CD14-positive monocyte (primary cell): ENCODE measurements around the gene UTP14C. TPM values are rescaled to one million over a fixed set of nuclear protein-coding genes. Genes with fewer than 3 reads are reported as not detected.

ENCODE experiments used
- DNase-seq, 3 donors: peaks; one replicate each; pipeline ENCODE4 v3.0.0-alpha.2; 2011 to 2022
- H2AFZ ChIP-seq: 2 replicates; pipeline ENCODE4 v1.6.0; 2012; ENCODE audit warnings: mild to moderate bottlenecking, low read depth, low read length, inconsistent platforms; ENCODE audit not compliant: insufficient read depth, poor library complexity, severe bottlenecking
- H3K27ac ChIP-seq, 2 donors: 1 replicate in 1 of 2; 2 replicates in 1 of 2; pipeline ENCODE4 v1.5.1; 2012 to 2013; ENCODE audit warnings: low read length in 2 of 2, control low read depth in 1 of 2, inconsistent platforms in 1 of 2, low read depth in 1 of 2, mild to moderate bottlenecking in 1 of 2
- H3K27me3 ChIP-seq, 2 donors: one replicate each; pipeline versions ENCODE4 v1.6.0 to v1.6.1; 2011 to 2013; ENCODE audit warnings: low read length in 2 of 2; ENCODE audit not compliant: control insufficient read depth in 2 of 2, insufficient read depth in 2 of 2
- H3K36me3 ChIP-seq, 2 donors: replicated peaks in 1 of 2; 1 replicate in 1 of 2; 2 replicates in 1 of 2; pipeline versions ENCODE4 v1.5.1 to v1.6.1; 2012 to 2013; ENCODE audit warnings: low read length in 2 of 2, control low read depth in 1 of 2, inconsistent platforms in 1 of 2, mild to moderate bottlenecking in 1 of 2; ENCODE audit not compliant: insufficient read depth in 2 of 2, control insufficient read depth in 1 of 2
- H3K4me1 ChIP-seq, 2 donors: 1 replicate in 1 of 2; 2 replicates in 1 of 2; pipeline versions ENCODE4 v1.5.1 to v1.6.1; 2012 to 2013; ENCODE audit warnings: low read length in 2 of 2, control low read depth in 1 of 2, inconsistent platforms in 1 of 2, mild to moderate bottlenecking in 1 of 2, moderate library complexity in 1 of 2; ENCODE audit not compliant: insufficient read depth in 2 of 2, control insufficient read depth in 1 of 2
- H3K4me2 ChIP-seq: replicated peaks from 2 replicates; pipeline ENCODE3; 2012; ENCODE audit warnings: low read length, moderate library complexity, mild to moderate bottlenecking; ENCODE audit not compliant: poor library complexity, severe bottlenecking; ENCODE audit errors: extremely low read depth
- H3K4me3 ChIP-seq, 3 experiments: fragments of 200-600 bp in 1 of 3; sonication (generic) in 1 of 3; replicated peaks in 1 of 3; 1 replicate in 2 of 3; 2 replicates in 1 of 3; pipeline ENCODE4 v1.5.1; 2011 to 2013; ENCODE audit warnings: low read length in 3 of 3, mild to moderate bottlenecking in 3 of 3, control low read depth in 2 of 3, low read depth in 2 of 3, inconsistent platforms in 1 of 3, moderate library complexity in 1 of 3
- H3K79me2 ChIP-seq: 2 replicates; pipeline ENCODE4 v1.6.0; 2012; ENCODE audit warnings: mild to moderate bottlenecking, control low read depth, inconsistent platforms, low read length, moderate library complexity; ENCODE audit not compliant: insufficient read depth
- H3K9ac ChIP-seq: 2 replicates; pipeline ENCODE4 v1.6.0; 2017; ENCODE audit warnings: low read length, mild to moderate bottlenecking; ENCODE audit not compliant: insufficient read depth, poor library complexity, severe bottlenecking
- H3K9me3 ChIP-seq, 2 donors: replicated peaks in 1 of 2; 1 replicate in 1 of 2; 2 replicates in 1 of 2; pipeline versions ENCODE4 v1.5.1 to v1.6.1; 2012 to 2013; ENCODE audit warnings: low read length in 2 of 2, control low read depth in 1 of 2; ENCODE audit not compliant: control insufficient read depth in 1 of 2, insufficient read depth in 1 of 2
- H4K20me1 ChIP-seq: 2 replicates; pipeline ENCODE4 v1.6.0; 2012; ENCODE audit warnings: mild to moderate bottlenecking, low read length, control low read depth, moderate library complexity; ENCODE audit not compliant: insufficient read depth
- H3K27ac Mint-ChIP-seq, 7 donors: one replicate each; pipeline ENCODE4 v1.8.0; 2020; ENCODE audit warnings: mild to moderate bottlenecking in 7 of 7, mixed read lengths in 7 of 7, moderate library complexity in 6 of 7, inconsistent platforms in 2 of 7
- H3K27me3 Mint-ChIP-seq, 3 donors: one replicate each; pipeline ENCODE4 v1.8.0; 2021 to 2022; ENCODE audit warnings: low read depth in 3 of 3, mild to moderate bottlenecking in 3 of 3, mixed read lengths in 3 of 3, moderate library complexity in 3 of 3, inconsistent platforms in 1 of 3
- H3K36me3 Mint-ChIP-seq, 2 donors: one replicate each; pipeline ENCODE4 v1.8.0; 2020; ENCODE audit warnings: mixed read lengths in 2 of 2, inconsistent platforms in 1 of 2, mild to moderate bottlenecking in 1 of 2
- H3K4me1 Mint-ChIP-seq: one replicate; pipeline ENCODE4 v1.8.0; 2020; ENCODE audit warnings: mild to moderate bottlenecking, mixed read lengths
- H3K4me3 Mint-ChIP-seq, 2 donors: one replicate each; pipeline ENCODE4 v1.8.0; 2020; ENCODE audit warnings: mild to moderate bottlenecking in 2 of 2, mixed read lengths in 2 of 2, moderate library complexity in 1 of 2
- H3K9me3 Mint-ChIP-seq, 7 donors: one replicate each; pipeline ENCODE4 v1.8.0; 2020 to 2022; ENCODE audit warnings: mixed read lengths in 7 of 7, mild to moderate bottlenecking in 6 of 7, moderate library complexity in 6 of 7, inconsistent platforms in 2 of 7
- CTCF ChIP-seq: fragments of 200-600 bp; IDR thresholded peaks from one replicate; pipeline ENCODE4 v1.8.0; 2022; ENCODE audit warnings: antibody characterized with exemption, mild to moderate bottlenecking
- WGBS: methylation state at CpG from one replicate; pipeline ENCODE4 v1.1.5; 2013; ENCODE audit warnings: missing lambda C conversion rate; ENCODE audit not compliant: insufficient coverage; 5-methylcytosine and 5-hydroxymethylcytosine counted together
- intact Hi-C, 2 donors: fragments of 100-400 bp; cut with micrococcal nuclease; formaldehyde crosslinking; loops; one replicate each; pipeline versions ENCODE4 v1.15.0 to v1.15.1; 2023
- polyA plus RNA-seq, 3 donors: library from polyadenylated mRNA; depleted of rRNA in 1 of 3; unstranded in 2 of 3; stranded (reverse) in 1 of 3; fragments of 300-500 nt in 2 of 3; fragments of >200 nt in 1 of 3; fragmentation: Illumina TruSeq in 2 of 3; gene quantifications; 1 replicate in 2 of 3; 2 replicates in 1 of 3; pipeline ENCODE4 v1.2.3, GENCODE V29; 2012 to 2021

Gene UTP14C
- polyA plus RNA-seq, 3 donors: 1.2 to 1.5 (median 1.2) TPM

GRCh38 chr13:51976890-51977289 lies 47.6 kb upstream of the UTP14C start:
- no CpG with 5 or more reads among the region's 5 CpGs for WGBS
- no peaks in the 10 kb centered on the region for H3K36me3 Mint-ChIP-seq
- Histone ChIP-seq H3K9ac (no peak overlapping the region), H3K27ac (no peak overlapping the region), H3K9me3 (no peaks in the 10 kb centered on the region), H3K4me3 (no peak overlapping the region), H4K20me1 (no peaks in the 10 kb centered on the region), H3K27me3 (no peaks in the 10 kb centered on the region), H3K36me3 (no peaks in the 10 kb centered on the region), H2AFZ (no peak overlapping the region), H3K4me1 (no peaks in the 10 kb centered on the region), H3K79me2 (no peaks in the 10 kb centered on the region), H3K4me2 (no peak overlapping the region)
- H3K27ac Mint-ChIP-seq: no peak overlapping the region
- intact Hi-C loops: no loop called here
- no peaks in the 10 kb centered on the region for H3K4me1 Mint-ChIP-seq
- DNase-seq: no peak
- no peak overlapping the region for H3K4me3 Mint-ChIP-seq
- H3K27me3 Mint-ChIP-seq: peaks cover 0 to 3% (median 3%) of the 10 kb centered on the region in 3 donors
- no peak for TF ChIP-seq CTCF
- H3K9me3 Mint-ChIP-seq: peaks cover 0 to 3% (median 0%) of the 10 kb centered on the region in 7 donors

- Mint-ChIP-seq H3K27me3 (peaks cover 0 to 3% (median 3%) of the 10 kb centered on the region in 3 donors), H3K4me3 (no peak overlapping the region), H3K4me1 (peaks cover 3% of the 10 kb centered on the region), H3K36me3 (no peaks in the 10 kb centered on the region), H3K9me3 (peaks cover 0 to 3% (median 0%) of the 10 kb centered on the region in 7 donors), H3K27ac (no peak overlapping the region)
- Histone ChIP-seq H3K79me2 (no peaks in the 10 kb centered on the region), H2AFZ (no peak overlapping the region), H3K36me3 (no peaks in the 10 kb centered on the region), H3K27ac (no peak overlapping the region), H3K9me3 (peaks cover 0 to 2% of the 10 kb centered on the region in 2 donors), H3K4me2 (no peak overlapping the region), H3K27me3 (no peaks in the 10 kb centered on the region), H3K4me1 (no peaks in the 10 kb centered on the region), H4K20me1 (no peaks in the 10 kb centered on the region), H3K4me3 (no peak overlapping the region), H3K9ac (no peak overlapping the region)
- intact Hi-C loops: no loop called here
- DNase-seq: no peak
- no CpG with 5 or more reads among the region's 5 CpGs for WGBS
- no peak for TF ChIP-seq CTCF
Observed at GRCh38 chr13:51977625-51978024, 46.9 kb upstream of the UTP14C start.
